GM21526 (cell line): Measurements from ENCODE around the gene TELO2.
"Not testable (repeated sequence)": the region's sequence is repeated elsewhere in the genome, so short reads cannot be mapped to it uniquely, and the experiment has no call there.

Experiments
- ATAC-seq: cut with Tn5 transposase; IDR thresholded peaks from one replicate; pipeline ENCODE4 v1.9.1; 2021; ENCODE audit warnings: moderate library complexity; ENCODE audit not compliant: unreplicated experiment, low FRiP score

Gene TELO2

DNA sequence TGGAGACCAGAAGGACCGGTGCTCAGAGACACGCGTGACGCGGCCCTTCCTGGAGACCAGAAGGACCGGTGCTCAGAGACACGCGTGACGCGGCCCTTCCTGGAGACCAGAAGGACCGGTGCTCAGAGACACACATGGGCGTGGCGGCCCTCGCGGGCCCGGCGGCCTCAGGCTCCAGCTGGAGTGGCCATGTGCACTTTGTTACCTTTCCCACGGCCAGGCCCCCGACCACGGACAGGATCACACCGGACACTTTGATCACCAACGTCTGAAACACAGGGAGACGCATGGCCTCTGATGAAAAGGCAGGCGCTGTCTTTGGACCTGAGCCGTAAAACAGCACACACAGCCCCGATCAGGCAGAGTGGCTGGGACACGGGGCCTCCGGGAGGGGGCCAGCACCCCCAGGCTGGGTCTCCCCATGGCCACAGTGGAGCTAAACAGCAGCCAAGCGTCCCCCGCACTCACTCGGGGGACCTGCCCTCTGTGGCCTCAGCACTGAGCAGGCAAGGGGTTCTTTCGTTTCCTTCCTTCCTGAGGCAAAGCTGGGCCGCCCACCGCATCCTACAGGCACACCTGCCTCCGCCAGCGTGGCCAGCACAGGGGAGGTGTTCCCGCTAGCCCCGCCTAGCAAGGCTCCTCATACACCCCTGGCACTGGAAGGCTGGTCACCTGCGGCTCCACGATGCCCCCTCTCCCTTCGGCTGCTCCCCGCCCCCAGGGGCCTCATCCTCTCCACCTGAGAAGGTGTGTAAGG, 35.5 kb upstream of the TELO2 start:
- no peak for ATAC-seq

DNA sequence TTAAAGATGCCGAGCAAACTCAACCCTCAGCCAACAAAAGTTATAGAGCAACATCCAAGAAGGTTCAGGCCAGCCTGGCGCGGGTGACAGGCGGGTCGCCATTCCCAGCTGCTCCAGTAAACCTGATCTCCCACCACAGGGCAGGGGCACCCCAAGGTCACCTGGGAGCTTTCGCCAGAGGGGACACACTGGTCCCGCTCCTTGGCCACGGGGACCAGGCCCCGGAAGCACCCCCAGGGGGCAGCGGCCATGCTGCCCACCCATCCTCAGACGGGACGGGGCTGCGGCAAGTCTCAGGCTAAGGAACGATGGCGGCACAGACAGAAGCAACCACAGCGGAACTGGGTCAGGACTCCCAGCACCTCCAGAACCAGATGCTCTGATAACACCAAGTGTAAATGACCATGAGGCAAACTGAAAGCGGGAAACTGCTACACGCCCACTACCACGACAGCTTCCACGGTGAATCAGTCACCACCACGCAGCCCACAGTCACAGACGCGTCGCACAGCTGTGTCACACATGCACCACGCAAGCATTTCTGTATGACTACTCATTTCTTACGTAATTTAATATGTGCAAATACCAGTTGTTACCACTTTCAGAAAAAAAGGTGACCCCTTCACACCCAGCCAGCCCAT, 34.7 kb upstream of the TELO2 start:
- ATAC-seq: no peak

DNA sequence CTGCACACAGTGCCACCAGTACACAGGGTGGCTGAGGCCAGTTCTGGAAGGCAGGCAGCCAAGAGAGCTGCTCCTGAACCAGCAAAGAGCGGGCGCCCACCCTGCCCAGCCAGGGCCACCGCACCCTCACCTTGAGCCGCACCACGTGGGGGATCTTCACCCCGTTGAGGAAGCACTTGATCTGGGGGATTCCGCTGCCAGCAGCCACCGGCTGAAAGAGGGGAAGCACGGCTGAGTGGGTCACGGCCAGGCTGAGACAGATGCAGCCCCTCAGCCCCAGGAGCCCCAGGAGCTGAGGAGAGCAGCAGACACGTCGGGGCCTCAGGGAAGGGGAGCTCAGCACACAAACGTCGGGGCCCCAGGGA, 34.2 kb upstream of the TELO2 start:
- ATAC-seq: no peak

DNA sequence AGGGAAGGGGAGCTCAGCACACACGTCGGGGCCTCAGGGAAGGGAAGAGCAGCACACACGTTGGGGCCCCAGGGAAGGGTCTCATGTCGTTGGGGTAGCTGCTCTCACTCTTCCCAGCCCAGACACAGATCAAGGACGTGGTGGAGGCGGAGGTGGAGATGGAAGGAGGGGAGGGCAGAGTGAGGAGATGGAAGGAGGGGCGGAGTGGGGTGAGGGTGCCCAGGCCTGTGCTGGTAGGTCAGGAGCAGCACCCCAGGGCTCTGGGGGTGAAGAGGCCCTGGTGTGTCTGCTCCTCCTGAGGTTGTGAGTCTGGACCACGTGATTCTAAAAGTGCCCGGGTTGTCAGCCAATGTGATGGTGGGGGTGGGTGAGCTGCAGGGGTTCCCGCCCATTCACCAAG, 33.2 kb upstream of the TELO2 start:
- ATAC-seq: no peak

DNA sequence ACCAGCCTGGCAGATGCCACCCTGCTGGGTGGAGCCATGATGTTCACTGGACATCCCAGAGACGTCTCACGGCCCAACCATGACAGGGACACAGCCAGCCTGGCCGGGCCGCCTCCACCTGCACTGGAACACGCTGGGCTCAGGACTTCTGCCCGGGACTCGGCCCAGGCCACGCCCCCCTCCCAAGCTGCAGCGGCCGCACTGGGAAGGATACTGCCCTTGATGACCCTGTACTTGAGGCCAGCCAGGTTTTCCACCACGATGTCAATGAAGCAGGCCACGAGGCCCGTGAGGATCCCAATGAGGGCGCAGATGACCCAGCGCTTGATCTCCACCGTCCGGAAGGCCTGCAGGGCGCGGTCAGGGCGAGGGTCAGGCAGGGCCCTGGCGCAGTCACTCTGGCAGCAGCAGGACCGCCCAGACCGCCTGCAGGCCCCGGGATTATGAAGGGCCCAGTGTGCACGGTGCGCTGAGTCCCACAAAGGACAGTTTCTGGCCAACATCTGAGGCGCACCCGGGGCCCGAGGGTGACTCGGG, 32.5 kb upstream of the TELO2 start:
- ATAC-seq: no peak

DNA sequence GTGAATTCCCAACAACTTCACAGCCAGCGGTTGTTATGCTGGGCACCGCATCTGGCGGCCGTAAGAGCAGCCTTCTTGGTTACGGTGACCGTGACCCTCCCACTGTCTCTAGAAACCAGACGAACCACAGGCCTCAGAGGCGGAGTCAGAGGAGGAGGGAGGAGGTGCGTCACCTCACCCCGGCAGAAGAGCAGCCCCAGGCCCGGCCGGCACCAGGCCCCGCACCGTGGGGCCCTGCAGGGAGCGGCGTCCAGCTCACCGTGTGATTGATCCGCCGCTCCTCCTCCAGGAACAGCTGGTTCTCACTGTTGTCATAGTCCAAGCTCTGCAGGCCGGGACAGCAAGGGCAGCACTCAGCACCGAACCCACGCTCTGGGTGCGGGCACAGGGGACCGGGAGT, 32.0 kb upstream of the TELO2 start:
- ATAC-seq: no peak

DNA sequence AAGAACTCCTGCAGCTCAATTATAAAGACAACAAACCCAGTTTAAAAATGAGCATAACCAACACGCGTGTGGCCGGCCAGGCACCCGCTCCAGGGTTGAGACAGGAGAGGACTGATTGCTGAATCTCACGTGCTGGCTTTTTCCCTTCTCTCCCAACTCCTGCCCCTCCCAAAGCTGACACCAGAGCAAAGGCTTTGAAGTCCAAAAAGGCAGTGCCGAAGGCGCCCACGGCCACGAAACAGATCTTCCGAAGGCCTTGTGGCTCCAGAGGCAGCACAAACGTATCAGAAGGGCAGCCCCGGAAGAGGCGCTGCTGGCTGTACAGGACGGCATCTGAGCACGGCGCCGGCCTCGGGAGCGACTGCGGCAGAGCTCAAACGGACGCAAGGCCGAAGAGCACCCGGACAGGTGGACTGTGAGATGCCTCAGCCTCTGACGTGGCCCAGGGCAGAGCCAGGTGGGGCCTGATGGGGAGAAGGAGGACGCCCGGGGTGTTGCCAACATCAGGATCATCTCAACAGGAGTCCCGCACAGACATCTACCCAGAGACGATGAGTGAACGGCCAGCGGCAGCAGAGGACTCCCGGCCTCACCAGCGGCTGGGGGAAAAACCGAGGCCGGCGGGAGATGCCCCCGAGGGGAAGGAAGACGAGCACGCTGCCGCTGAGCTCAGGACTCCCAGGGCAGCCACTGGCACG, 28.8 kb upstream of the TELO2 start:
- no peak for ATAC-seq

DNA sequence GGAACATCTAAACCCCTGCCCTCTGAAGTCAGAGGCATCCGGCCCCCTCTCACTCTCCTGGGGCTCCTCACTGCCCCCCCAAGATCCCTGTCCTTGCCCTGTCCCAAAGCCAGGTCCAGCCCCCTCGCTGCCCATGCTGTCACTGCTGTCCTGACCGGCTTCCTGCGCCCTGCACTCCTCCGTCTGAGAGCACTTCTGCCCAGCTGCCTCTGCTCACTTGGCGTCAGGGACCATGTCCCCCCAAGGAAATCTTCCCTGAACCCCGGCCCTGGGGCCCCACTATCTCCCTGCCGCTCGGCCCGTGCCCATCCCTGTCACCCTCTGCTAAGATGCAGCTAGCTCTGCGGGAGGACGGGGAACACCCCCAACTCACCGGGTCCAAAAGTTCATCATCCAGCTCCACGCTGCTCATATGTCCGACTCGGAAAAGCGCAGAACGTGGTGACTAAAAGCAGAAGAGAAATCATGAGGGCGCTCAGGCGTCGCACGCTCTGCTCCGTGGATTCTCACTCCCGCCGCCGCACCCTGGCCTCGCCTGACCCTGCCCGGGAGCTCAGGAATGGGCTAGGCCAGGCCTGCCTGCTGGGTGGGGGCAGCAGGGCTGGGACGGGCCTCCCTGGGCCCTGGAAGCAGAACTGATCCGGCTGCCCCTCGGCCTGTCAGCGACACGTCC, 28.1 kb upstream of the TELO2 start:
- ATAC-seq: no peak

DNA sequence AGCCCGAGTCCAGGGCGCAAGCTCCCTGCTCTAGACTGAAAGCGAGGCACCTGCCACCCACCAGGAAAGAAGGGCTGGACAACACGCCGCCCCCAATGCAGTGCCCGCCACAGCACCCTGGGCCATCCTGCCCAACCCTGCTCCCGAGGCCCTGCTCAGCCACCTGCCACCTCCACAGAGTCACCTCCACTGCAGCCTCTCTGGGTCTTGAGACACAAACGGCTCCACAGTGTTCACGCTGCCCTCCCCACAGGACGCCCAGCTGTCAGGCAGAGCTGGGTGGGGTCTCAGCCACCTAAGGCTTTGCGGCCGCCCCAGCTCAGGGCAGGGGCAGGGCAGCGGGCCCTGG, 27.6 kb upstream of the TELO2 start:
- ATAC-seq: no peak

DNA sequence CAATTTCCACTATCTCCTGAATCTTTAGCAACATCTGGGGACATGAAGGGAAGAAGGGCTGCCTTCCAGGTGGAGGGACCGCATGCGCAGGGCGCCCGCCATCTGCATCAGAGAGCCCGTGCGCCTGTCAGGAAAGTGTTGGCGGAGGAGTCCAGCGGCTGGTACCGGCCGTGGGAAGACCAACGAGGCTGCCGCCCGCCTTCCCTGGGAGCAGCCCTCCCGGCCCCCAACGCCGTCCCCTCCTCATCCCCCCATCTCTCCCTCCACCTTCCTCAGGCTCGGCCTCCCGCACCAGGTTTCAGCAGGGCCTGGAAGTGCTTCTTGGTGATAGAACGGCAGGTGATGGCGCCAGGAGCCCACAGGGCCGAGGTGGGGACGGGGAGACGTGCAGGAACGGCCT, 27.1 kb upstream of the TELO2 start:
- ATAC-seq: no peak

DNA sequence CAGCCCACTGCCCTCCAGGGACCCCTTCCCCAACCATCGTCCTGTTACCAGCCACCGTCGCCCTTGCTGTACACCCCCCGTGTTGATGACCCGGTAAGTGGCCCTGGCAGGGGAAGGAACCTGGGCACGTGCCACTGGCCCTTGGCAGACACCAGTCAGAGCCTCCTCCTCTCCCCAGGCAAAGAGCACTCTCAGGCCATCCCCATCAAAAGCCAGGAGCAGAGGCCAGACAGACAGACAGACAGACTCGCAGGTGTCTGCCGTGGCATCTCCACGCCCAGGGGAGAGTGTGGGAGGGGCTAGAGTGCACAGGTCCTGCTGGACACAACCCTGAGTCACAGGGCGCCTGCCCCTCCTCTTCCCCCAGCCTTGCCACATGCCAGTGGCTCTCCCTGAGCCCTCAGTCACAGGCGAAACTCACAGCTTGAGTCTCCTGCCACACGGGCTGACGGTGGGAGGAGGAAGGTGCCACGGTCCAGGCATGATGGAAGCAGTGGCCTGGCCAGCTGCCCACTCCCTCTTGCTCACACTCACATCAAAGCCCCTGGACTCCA, 26.1 kb upstream of the TELO2 start:
- no peak for ATAC-seq

DNA sequence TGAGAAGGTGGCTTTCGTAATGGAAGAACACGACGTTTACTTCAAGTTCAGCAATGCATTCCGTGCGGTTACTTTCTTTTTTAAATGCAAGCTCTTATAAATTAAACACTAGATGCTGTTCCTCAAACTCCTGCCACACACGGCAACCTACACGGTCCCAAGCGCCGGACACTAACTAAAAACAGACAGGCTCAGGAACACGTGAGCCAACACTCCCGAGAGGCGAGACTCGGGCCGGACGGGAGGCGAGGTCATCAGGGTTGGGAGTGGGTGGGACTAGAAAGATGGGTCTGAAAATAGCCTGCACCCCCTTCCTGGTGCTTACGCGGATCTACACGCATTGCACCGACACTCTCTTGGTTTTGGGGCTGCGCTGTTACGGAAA, 24.7 kb upstream of the TELO2 start:
- ATAC-seq: no peak

DNA sequence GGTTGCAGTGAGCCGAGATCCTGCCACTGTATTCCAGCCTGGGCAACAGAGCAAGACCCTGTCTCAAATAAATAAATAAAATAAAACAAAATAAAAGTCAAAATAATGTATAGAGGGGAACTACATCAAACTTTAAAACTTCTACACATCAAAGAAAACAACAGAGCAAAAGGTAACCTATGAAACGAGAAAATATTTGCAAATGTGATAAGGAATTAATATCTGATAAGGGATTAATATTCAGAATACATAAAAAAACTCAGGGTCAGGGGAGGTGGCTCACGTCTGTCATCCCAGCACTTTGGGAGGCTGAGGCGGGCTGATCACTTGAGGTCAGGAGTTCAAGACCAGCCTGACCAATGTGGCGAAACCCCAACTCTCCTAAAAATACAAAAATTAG, 24.0 kb upstream of the TELO2 start:
- not testable (repeated sequence) for ATAC-seq

DNA sequence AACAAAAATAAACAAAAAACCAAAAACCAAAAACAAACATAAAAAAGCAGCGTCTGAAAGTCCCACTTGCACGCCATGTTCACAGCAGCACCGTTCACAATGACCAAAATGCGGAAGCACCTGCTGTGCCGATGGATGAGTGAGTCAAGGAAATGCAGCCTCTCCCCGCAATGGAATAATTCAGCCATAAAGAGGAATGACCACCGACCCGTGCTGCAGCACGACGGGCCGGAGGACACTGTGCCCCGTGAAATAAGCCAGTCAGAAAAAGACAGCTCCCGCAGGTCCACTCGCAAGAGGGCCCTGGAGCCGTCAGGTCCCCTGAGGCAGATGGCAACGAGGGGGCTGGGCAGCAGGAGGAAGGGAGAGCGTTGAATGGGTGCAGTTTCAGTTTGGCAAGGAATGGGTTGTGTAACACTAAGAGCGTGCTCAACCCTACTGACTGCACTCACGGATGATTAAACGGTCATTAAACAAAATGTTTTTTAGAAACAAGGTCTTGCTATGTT, 23.4 kb upstream of the TELO2 start:
- no peak for ATAC-seq

DNA sequence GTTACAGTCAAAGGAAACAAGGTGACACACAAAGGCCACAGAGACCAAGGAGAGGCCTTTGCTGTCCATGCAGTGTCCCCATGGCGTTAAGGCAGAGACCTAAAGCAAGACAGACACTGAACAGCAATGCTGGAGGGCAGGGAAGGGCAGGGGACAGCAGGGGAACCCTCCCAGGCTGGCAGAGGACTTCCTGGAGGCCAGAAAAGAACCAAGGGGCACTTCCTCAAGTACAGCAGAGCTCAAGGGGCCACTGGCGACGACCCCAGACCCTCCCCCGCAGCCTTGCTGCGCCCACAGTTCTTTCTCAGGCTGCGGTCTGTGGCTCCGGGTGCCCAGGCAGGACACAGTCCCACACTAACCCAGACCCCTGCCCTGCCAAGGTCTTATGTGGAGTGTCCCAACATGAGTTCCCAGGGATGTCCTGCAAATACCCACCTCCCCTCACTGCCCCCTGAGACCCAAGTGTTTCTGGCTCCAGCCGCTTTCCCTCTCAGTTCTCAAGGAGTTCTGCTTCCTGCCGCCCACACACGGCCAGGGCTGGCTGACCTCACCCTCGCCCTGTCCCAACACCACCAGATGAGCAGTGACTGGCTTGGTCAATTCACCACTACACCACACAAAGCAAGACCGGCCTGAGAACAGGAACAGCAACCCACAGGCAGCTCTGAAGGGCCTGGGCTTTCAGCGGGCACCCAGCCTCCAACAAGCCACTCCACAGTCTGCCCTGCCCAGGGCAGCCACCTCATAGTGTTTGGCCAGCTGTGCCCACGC, 22.5 kb upstream of the TELO2 start:
- no peak for ATAC-seq

DNA sequence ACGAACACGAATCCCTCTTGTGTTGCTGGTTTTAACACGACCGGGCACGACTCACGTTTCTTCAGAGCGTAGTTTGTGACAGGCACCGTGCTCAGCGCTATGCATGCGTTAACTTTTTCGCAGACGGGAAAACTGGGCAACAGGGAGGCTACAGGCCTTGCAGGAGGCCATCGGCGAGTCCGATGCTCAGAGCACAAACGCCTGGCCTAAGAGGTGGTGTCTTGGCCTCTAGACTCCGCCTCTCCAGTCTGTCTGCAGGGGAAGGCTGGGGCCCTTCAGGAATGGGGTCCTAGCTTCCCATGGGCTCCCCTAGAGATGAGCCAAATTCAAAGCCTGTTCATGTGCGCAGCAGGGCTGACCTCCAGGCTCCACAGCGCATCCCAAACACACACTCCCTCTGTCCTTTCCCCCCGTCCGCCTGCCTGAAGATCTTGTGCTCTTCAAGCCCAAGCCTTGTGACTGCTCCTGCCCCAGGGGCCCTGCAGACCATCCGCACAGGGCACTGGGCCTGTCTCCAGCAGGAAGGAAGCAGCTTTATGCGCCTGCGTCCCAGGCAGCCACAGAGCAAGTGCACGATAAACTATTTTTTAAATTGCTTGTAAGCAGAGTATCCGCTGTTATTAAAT, 21.5 kb upstream of the TELO2 start:
- ATAC-seq: no peak

DNA sequence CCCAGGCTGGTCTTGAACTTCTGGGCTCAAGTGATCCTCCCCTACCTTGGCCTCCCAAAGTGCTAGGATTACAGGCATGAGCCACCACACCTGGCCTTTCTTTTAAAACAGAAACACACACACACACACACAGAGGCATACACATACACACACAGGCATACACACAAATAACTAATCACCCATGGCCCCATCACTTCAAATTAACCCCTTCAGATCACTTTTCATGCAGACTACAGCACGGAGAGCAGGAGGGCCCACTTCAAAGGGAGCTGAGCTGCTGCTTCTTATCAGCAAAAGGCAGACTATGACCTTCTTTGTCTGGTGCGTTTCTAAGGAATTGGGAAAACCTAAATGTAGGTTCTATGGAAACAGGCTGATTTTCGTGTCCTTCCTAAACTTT, 20.2 kb upstream of the TELO2 start:
- no peak for ATAC-seq

DNA sequence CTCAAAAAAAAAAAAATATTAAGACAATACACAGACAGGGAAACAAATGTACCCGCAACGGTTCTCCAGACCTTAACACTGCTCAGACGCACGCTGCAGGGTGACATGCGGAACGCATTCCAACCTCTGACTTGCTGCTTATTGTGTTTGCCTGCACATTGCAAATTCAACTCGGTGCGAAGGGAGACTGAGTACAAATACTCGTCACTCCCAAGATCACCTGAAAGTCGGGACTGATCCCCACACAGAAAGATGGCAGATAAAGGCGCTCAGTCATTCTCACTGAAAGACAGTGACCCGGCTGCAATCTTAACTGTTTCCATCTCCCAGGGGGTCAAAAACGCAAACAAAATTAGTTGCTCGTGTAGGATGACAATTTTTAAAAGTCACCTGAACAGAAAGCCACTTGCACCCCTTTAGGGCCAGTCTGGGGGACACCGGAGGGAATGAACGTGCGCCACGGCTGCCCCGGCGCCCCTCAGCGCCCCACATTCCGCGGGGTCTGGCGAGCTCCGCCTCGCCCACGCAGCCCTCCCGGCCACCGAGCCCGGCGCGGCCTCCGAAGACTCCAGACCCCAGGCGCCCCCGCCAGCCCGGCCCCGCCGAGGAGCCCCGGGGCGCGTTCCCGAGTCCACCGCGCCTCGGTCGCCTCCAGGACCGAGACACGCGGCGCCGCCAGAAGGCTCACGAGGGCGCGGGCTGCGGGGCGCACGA, 18.9 kb upstream of the TELO2 start:
- ATAC-seq: no peak
